Liver (tissue), 9 donors: ENCODE results near the gene GRIP1. TPM values are rescaled to one million over a fixed set of nuclear protein-coding genes. Genes with fewer than 3 reads are reported as not detected.
A peak's percentile ranks its signal among the peaks of the same experiment; 100 is the strongest.

ENCODE experiments used
- DNase-seq: peaks from one replicate; pipeline ENCODE4 v3.0.0-alpha.2; 2017; ENCODE audit warnings: low spot score
- H3K27ac ChIP-seq, 2 donors: one replicate each; pipeline ENCODE4 v1.7.0; 2013; ENCODE audit warnings: inconsistent platforms in 2 of 2, low read length in 2 of 2, control low read depth in 1 of 2, low read depth in 1 of 2, mild to moderate bottlenecking in 1 of 2
- H3K27me3 ChIP-seq, 4 donors: one replicate each; pipeline versions ENCODE4 v1.6.1 to v1.7.0; 2013; ENCODE audit warnings: low read length in 3 of 4, inconsistent platforms in 1 of 4, mild to moderate bottlenecking in 1 of 4, moderate library complexity in 1 of 4; ENCODE audit not compliant: control insufficient read depth in 4 of 4, insufficient read depth in 4 of 4
- H3K36me3 ChIP-seq, 4 donors: one replicate each; pipeline versions ENCODE4 v1.6.1 to v1.7.0; 2013; ENCODE audit warnings: low read length in 3 of 4, mild to moderate bottlenecking in 3 of 4, low read depth in 1 of 4, moderate library complexity in 1 of 4; ENCODE audit not compliant: control insufficient read depth in 4 of 4, insufficient read depth in 3 of 4
- H3K4me1 ChIP-seq, 4 donors: one replicate each; pipeline versions ENCODE4 v1.6.1 to v1.7.0; 2013; ENCODE audit warnings: low read length in 3 of 4, mild to moderate bottlenecking in 3 of 4, moderate library complexity in 1 of 4; ENCODE audit not compliant: control insufficient read depth in 4 of 4, insufficient read depth in 4 of 4
- H3K4me3 ChIP-seq, 3 donors: one replicate each; pipeline versions ENCODE4 v1.6.1 to v1.7.0; 2013; ENCODE audit warnings: low read length in 3 of 3, control low read depth in 1 of 3, low read depth in 1 of 3, mild to moderate bottlenecking in 1 of 3
- H3K9ac ChIP-seq, 2 donors: one replicate each; pipeline ENCODE4 v1.7.0; 2013; ENCODE audit warnings: low read length in 2 of 2, mild to moderate bottlenecking in 2 of 2, moderate library complexity in 2 of 2, control low read depth in 1 of 2, low read depth in 1 of 2
- H3K9me3 ChIP-seq, 4 donors: one replicate each; pipeline versions ENCODE4 v1.6.1 to v1.7.0; 2013; ENCODE audit warnings: low read length in 3 of 4; ENCODE audit not compliant: control insufficient read depth in 4 of 4
- ATF3 ChIP-seq: IDR thresholded peaks from 2 replicates; pipeline ENCODE4 v1.6.1; 2016; ENCODE audit warnings: antibody characterized with exemption
- EGR1 ChIP-seq, 2 donors: IDR thresholded peaks; 2 replicates each; pipeline ENCODE4 v1.6.1; 2016 to 2018; ENCODE audit warnings: antibody characterized with exemption in 2 of 2, low read depth in 2 of 2
- FOXA1 ChIP-seq: IDR thresholded peaks from 2 replicates; pipeline ENCODE4 v1.6.1; 2016; ENCODE audit warnings: antibody characterized with exemption
- FOXA2 ChIP-seq: IDR thresholded peaks from 2 replicates; pipeline ENCODE4 v1.6.1; 2016; ENCODE audit warnings: antibody characterized with exemption
- HNF4A ChIP-seq, 2 donors: conservative IDR thresholded peaks; 2 replicates each; pipeline ENCODE4 v1.6.1; 2016; ENCODE audit warnings: antibody characterized with exemption in 2 of 2, mild to moderate bottlenecking in 2 of 2
- HNF4G ChIP-seq: IDR thresholded peaks from 2 replicates; pipeline ENCODE4 v1.6.1; 2016; ENCODE audit warnings: antibody characterized with exemption
- JUND ChIP-seq, 2 donors: IDR thresholded peaks; 2 replicates each; pipeline ENCODE4 v1.6.1; 2016; ENCODE audit warnings: antibody characterized with exemption in 2 of 2
- NR2F2 ChIP-seq: IDR thresholded peaks from 2 replicates; pipeline ENCODE4 v1.6.1; 2016; ENCODE audit warnings: antibody characterized with exemption
- RAD21 ChIP-seq, 2 donors: IDR thresholded peaks; 2 replicates each; pipeline ENCODE4 v1.6.1; 2016; ENCODE audit warnings: antibody characterized with exemption in 2 of 2, mild to moderate bottlenecking in 2 of 2
- SP1 ChIP-seq: IDR thresholded peaks from 2 replicates; pipeline ENCODE4 v1.6.1; 2018; ENCODE audit warnings: antibody characterized with exemption, mild to moderate bottlenecking
- TAF1 ChIP-seq: conservative IDR thresholded peaks from 2 replicates; pipeline ENCODE4 v1.6.1; 2016; ENCODE audit warnings: antibody characterized with exemption, mild to moderate bottlenecking
- YY1 ChIP-seq: IDR thresholded peaks from 2 replicates; pipeline ENCODE4 v1.6.1; 2016; ENCODE audit warnings: antibody characterized with exemption, mild to moderate bottlenecking
- ZBTB33 ChIP-seq: IDR thresholded peaks from 2 replicates; pipeline ENCODE4 v1.6.1; 2016; ENCODE audit warnings: antibody characterized with exemption
- WGBS: extraction: QIAGEN DNeasy Blood & Tissue Kit; methylation state at CpG from one replicate; pipeline ENCODE4 v1.1.7; 2013; 5-methylcytosine and 5-hydroxymethylcytosine counted together
- polyA plus RNA-seq, 2 donors: library from polyadenylated mRNA; stranded (reverse) in 1 of 2; unstranded in 1 of 2; fragments of 200-250 nt in 1 of 2; fragments of >200 nt in 1 of 2; fragmentation: Nextera tagmentation in 1 of 2; extraction: Ambion mirVana in 1 of 2; gene quantifications; one replicate each; pipeline versions ENCODE4 v1.2.1 to v1.2.3, GENCODE V29; 2013 to 2015
- total RNA-seq, 2 donors: library from RNA; depleted of rRNA; stranded (reverse); fragments of >200 nt; gene quantifications; one replicate each; pipeline ENCODE4 v1.2.3, GENCODE V29; 2014
- TF ChIP-seq, protein P1 (sequence below): fragments of 150-350 bp; IDR thresholded peaks from 2 replicates; pipeline ENCODE4 v1.5.1; 2017; ENCODE audit warnings: improper control_type of control experiment, low read depth, low read length; ENCODE audit not compliant: missing input control
- TF ChIP-seq, protein P2 (sequence below): IDR thresholded peaks from 2 replicates; pipeline ENCODE4 v1.6.1; 2016; ENCODE audit warnings: antibody characterized with exemption
- donor health status: healthy.
- donor health status: healthy.
- donor health status: healthy.
- donor health status: healthy.
- donor health status: healthy.

Gene GRIP1
- total and polyA plus RNA-seq, 4 donors: 0.05 to 1.5 (median 0.24) TPM

DNA sequence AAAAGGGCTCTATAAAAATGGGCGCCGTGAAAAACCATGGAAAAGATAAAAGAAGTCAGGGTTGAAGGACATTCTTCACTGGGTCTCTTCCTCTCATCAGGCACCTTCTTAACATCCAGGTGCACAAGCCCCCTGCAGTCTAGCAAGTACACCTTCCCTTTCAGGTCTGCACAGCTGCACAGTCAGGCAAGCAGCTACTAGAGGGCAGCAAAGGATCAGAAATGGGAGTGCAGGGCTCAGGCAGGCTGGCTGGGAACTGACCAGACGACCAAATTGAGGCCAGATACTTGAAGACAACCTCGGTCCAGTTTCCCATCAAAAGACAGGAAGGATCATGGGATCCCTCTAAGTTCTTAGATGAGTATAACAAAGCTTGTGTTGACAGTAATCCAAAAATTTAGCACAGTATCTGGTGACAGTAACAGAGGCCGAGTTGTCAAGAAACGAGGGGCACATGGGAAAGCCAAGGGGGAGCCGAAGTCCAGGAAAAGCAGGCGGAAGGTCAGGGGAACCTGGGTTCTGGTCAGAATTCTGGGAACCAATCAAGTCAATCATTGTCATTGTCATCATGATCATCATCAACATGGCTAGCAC lies 10.1 kb upstream of the GRIP1 start:
- Histone ChIP-seq H3K4me1 (no peaks in the 10 kb centered on the region), H3K9ac (no peak overlapping the region), H3K27me3 (peaks cover 0 to 4% (median 0%) of the 10 kb centered on the region in 4 donors), H3K27ac (no peak overlapping the region), H3K9me3 (no peaks in the 10 kb centered on the region), H3K36me3 (no peaks in the 10 kb centered on the region), H3K4me3 (no peak overlapping the region)
- 46% methylated on average over 8 of the region's 8 CpGs for WGBS
- TF ChIP-seq YY1 (no peak), RAD21 (IDR thresholded peaks at IDR 0.05) (peak; percentile 70 to 71), FOXA2 (no peak)
- TF ChIP-seq, protein P1, sequence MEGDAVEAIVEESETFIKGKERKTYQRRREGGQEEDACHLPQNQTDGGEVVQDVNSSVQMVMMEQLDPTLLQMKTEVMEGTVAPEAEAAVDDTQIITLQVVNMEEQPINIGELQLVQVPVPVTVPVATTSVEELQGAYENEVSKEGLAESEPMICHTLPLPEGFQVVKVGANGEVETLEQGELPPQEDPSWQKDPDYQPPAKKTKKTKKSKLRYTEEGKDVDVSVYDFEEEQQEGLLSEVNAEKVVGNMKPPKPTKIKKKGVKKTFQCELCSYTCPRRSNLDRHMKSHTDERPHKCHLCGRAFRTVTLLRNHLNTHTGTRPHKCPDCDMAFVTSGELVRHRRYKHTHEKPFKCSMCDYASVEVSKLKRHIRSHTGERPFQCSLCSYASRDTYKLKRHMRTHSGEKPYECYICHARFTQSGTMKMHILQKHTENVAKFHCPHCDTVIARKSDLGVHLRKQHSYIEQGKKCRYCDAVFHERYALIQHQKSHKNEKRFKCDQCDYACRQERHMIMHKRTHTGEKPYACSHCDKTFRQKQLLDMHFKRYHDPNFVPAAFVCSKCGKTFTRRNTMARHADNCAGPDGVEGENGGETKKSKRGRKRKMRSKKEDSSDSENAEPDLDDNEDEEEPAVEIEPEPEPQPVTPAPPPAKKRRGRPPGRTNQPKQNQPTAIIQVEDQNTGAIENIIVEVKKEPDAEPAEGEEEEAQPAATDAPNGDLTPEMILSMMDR: peak; percentile 25
- peak; percentile 36 for DNase-seq

GRCh38 chr12:66684222-66684621 lies 5.3 kb upstream of the GRIP1 start:
- H3K27ac ChIP-seq: no peak overlapping the region
- no peak overlapping the region for H3K4me3 ChIP-seq
- WGBS: 73% methylated on average over 6 of the region's 6 CpGs
- DNase-seq: no peak
- H3K9ac ChIP-seq: no peak overlapping the region
- no peaks in the 10 kb centered on the region for H3K4me1 ChIP-seq
- no peaks in the 10 kb centered on the region for H3K9me3 ChIP-seq
- H3K27me3 ChIP-seq: peaks cover 0 to 14% (median 2%) of the 10 kb centered on the region in 4 donors
- TF ChIP-seq JUND (IDR thresholded peaks at IDR 0.05): no peak
- no peak for TF ChIP-seq HNF4G
- no peak for TF ChIP-seq ATF3
- no peak for TF ChIP-seq EGR1 (IDR thresholded peaks at IDR 0.05; ENCODE audit: low read depth in 2 of 2)
- no peak for TF ChIP-seq SP1
- TF ChIP-seq ZBTB33: no peak
- no peak for TF ChIP-seq FOXA2
- TF ChIP-seq, protein P2, sequence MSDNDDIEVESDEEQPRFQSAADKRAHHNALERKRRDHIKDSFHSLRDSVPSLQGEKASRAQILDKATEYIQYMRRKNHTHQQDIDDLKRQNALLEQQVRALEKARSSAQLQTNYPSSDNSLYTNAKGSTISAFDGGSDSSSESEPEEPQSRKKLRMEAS: no peak
- TF ChIP-seq FOXA1: no peak
- no peak for TF ChIP-seq NR2F2
- TF ChIP-seq TAF1: no peak
- no peaks in the 10 kb centered on the region for H3K36me3 ChIP-seq

- 74% methylated on average over 3 of the region's 3 CpGs for WGBS
- H3K9ac ChIP-seq: no peak overlapping the region
- DNase-seq: no peak
Measured at GRCh38 chr12:66683822-66684221, 4.9 kb upstream of the GRIP1 start.

More at GRCh38 chr12:66683822-66684221, 4.9 kb upstream of the GRIP1 start:
- Histone ChIP-seq H3K27me3 (peaks cover 0 to 14% (median 2%) of the 10 kb centered on the region in 4 donors), H3K27ac (no peak overlapping the region), H3K9me3 (no peaks in the 10 kb centered on the region), H3K4me1 (no peaks in the 10 kb centered on the region), H3K36me3 (no peaks in the 10 kb centered on the region), H3K4me3 (no peak overlapping the region)
- TF ChIP-seq RAD21 (IDR thresholded peaks at IDR 0.05) (no peak), HNF4G (no peak), NR2F2 (no peak), TAF1 (no peak), HNF4A (conservative IDR thresholded peaks at IDR 0.05) (no peak)
